Sigmoid colon (tissue), 4 donors: ENCODE data around the gene TTC27.
"Not testable (repeated sequence)": the region's sequence is repeated elsewhere in the genome, so short reads cannot be mapped to it uniquely, and the experiment has no call there.

Experiments used
- EP300 ChIP-seq, 4 donors: sonication (generic); formaldehyde crosslinking; IDR thresholded peaks; one replicate each; pipeline ENCODE4 v1.6.1; 2017; ENCODE audit warnings: antibody characterized with exemption in 4 of 4
- POLR2A ChIP-seq, 2 donors: fragments of 450-650 bp; IDR thresholded peaks; one replicate each; pipeline ENCODE4 v1.6.1; 2016; ENCODE audit warnings: antibody characterized with exemption in 2 of 2, mild to moderate bottlenecking in 2 of 2, moderate library complexity in 2 of 2
- POLR2AphosphoS5 ChIP-seq, 4 donors: sonication (generic); formaldehyde crosslinking; IDR thresholded peaks; one replicate each; pipeline ENCODE4 v1.6.1; 2017; ENCODE audit warnings: antibody characterized with exemption in 4 of 4
- TF ChIP-seq, protein P1 (sequence below), 4 experiments: fragments of 450-650 bp in 3 of 4; fragments of 200-600 bp in 1 of 4; IDR thresholded peaks; one replicate each; pipeline ENCODE4 v1.5.1; 2016 to 2019; ENCODE audit warnings: antibody characterized with exemption in 4 of 4, mild to moderate bottlenecking in 3 of 4, moderate library complexity in 2 of 4

DNA sequence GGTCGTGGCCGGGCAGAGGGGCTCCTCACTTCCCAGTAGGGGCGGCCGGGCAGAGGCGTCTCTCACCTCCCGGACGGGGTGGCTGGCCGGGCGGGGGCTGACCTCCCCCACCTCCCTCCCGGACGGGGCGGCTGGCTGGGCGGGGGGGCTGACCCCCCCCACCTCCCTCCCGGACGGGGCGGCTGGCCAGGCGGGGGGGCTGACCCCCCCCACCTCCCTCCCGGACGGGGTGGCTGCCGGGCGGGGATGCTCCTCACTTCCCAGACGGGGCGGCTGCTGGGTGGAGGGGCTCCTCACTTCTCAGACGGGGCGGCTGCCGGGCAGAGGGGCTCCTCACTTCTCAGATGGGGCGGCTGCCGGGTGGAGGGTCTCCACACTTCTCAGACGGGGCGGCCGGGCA is 126.8 kb downstream of the TTC27 start:
- TF ChIP-seq, protein P1, sequence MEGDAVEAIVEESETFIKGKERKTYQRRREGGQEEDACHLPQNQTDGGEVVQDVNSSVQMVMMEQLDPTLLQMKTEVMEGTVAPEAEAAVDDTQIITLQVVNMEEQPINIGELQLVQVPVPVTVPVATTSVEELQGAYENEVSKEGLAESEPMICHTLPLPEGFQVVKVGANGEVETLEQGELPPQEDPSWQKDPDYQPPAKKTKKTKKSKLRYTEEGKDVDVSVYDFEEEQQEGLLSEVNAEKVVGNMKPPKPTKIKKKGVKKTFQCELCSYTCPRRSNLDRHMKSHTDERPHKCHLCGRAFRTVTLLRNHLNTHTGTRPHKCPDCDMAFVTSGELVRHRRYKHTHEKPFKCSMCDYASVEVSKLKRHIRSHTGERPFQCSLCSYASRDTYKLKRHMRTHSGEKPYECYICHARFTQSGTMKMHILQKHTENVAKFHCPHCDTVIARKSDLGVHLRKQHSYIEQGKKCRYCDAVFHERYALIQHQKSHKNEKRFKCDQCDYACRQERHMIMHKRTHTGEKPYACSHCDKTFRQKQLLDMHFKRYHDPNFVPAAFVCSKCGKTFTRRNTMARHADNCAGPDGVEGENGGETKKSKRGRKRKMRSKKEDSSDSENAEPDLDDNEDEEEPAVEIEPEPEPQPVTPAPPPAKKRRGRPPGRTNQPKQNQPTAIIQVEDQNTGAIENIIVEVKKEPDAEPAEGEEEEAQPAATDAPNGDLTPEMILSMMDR (IDR thresholded peaks at IDR 0.05): not testable (repeated sequence)
- TF ChIP-seq POLR2AphosphoS5, POLR2A, EP300 (IDR thresholded peaks at IDR 0.05): not testable (repeated sequence)
